Measurements from ENCODE around the gene CCDC142. TPM values are rescaled to one million over a fixed set of nuclear protein-coding genes. Genes with fewer than 3 reads are reported as not detected.

Gene CCDC142
- total and polyA plus RNA-seq, 2 of the 8 experiments (the other 6 are each of a cell fraction or from before 2014, with no cell fraction given): 6.0 to 10.7 TPM

GRCh38 chr2:74439803-74440377 lies 42.9 kb downstream of the CCDC142 start:
- no peak overlapping the region; the same call in 1 of the 2 replicates for H2BK15ac ChIP-seq (ENCODE audit: low read length)
- FAIRE-seq: no peak
- H3K18ac ChIP-seq (ENCODE audit: extremely low read depth, low read length): peak overlapping the region; percentile 68
- peak overlapping the region; percentile 80 for H4K5ac ChIP-seq (ENCODE audit: insufficient read length, low read depth, low read length)
- peaks cover 6 to 12% of the 10 kb centered on the region in 2 experiments for H4K20me1 ChIP-seq (replicated peaks in 1 of 2; ENCODE audit: control insufficient read depth in 1 of 2, insufficient read depth in 2 of 2, low read length in 2 of 2)
- WGBS, 2 experiments (ENCODE audit: extremely low coverage in 1 of 2, insufficient coverage in 1 of 2, insufficient read length in 1 of 2, insufficient replicate concordance in 2 of 2, low coverage in 1 of 2, low lambda C conversion rate in 2 of 2, missing lambda C conversion rate in 1 of 2): 51% methylated on average over 9 of the region's 14 CpGs; no CpG with 5 or more reads in 1 of the 2 experiments
- no peak overlapping the region for H3K23ac ChIP-seq (ENCODE audit: insufficient read length)
- no peak overlapping the region for H3K4ac ChIP-seq (replicated peaks; ENCODE audit: insufficient read length, low read depth, low read length)
- peak overlapping the region; percentile 1 to 77 (median 74); a peak in 6 of 7 replicates for H3K9ac ChIP-seq (replicated peaks in 1 of 4; ENCODE audit: extremely low read depth in 1 of 4, low read depth in 3 of 4, low read length in 3 of 4)
- no peaks in the 10 kb centered on the region for H3K9me3 ChIP-seq (ENCODE audit: insufficient read depth in 2 of 2, low read depth in 1 of 2, low read length in 1 of 2)
- H3K36me3 ChIP-seq (ENCODE audit: control insufficient read depth in 2 of 4, insufficient read depth in 4 of 4, low read length in 3 of 4): peaks cover 0 to 5% (median under 1%) of the 10 kb centered on the region in 4 experiments; a peak in 1 of 8 replicates
- H3K23me2 ChIP-seq (ENCODE audit: low read depth, low read length): peaks cover 6% of the 10 kb centered on the region; the same call in 1 of the 2 replicates
- peak overlapping the region; percentile 69 to 90 (median 80) for H3K4me3 ChIP-seq (ENCODE audit: extremely low read depth in 1 of 4, insufficient read depth in 2 of 4, low read depth in 3 of 4, low read length in 4 of 4)
- H3K14ac ChIP-seq (ENCODE audit: insufficient read length): no peak overlapping the region
- DNase-seq (ENCODE audit: low read depth in 1 of 2, low spot score in 2 of 2): no peak
- peak overlapping the region; percentile 62; the same call in 1 of the 2 replicates for H2BK12ac ChIP-seq (ENCODE audit: low read depth, low read length)
- peak overlapping the region; percentile 13 for H3K56ac ChIP-seq (replicated peaks; ENCODE audit: insufficient read length, low read depth, low read length)
- TF ChIP-seq POLR2AphosphoS5 (IDR thresholded peaks at IDR 0.05; ENCODE audit: low read depth, low read length) (no peak), SAP30 (IDR thresholded peaks at IDR 0.05; ENCODE audit: insufficient read depth, insufficient replicate concordance, low read length) (peak; percentile 77), POLR2A (IDR thresholded peaks at IDR 0.05; ENCODE audit: control extremely low read depth in 1 of 2, low read depth in 2 of 2, low read length in 2 of 2) (no peak)
- no peak overlapping the region for H4K91ac ChIP-seq (replicated peaks; ENCODE audit: insufficient read length, low read length)
- H2BK120ac ChIP-seq (replicated peaks; ENCODE audit: low read depth, low read length): no peak overlapping the region
- no peaks in the 10 kb centered on the region; a peak in 2 of 7 replicates for H3K27me3 ChIP-seq (replicated peaks in 1 of 4; ENCODE audit: control insufficient read depth in 3 of 4, extremely low read depth in 1 of 4, insufficient read depth in 3 of 4, low read length in 3 of 4)
- H3K4me1 ChIP-seq (replicated peaks in 1 of 4; ENCODE audit: control insufficient read depth in 3 of 4, insufficient read depth in 4 of 4, low read length in 3 of 4): peaks cover 4 to 24% (median 17%) of the 10 kb centered on the region in 4 experiments; a peak in 6 of 7 replicates
- peak overlapping the region; percentile 68 to 92 for H3K4me2 ChIP-seq (ENCODE audit: insufficient read depth in 1 of 2, low read depth in 2 of 2, low read length in 2 of 2)
- peaks cover 19% of the 10 kb centered on the region for H3K79me1 ChIP-seq (ENCODE audit: low read depth, low read length)
- H2AK5ac ChIP-seq (ENCODE audit: low read depth, low read length): no peak overlapping the region
- ChIA-PET CTCF (ENCODE audit: partially characterized antibody) (interaction anchor here (0.8 to 3.1 kb wide), 13 partner anchors 8 to 105 kb away, joined by 3 to 16 read pairs (median 4); partner anchors contain the start of genes CCDC142, TTC31 and WBP1), POLR2A (ENCODE audit: partially characterized antibody) (interaction anchor here (0.7 to 3.9 kb wide), 23 partner anchors 8 to 150 kb away, joined by 3 to 66 read pairs (median 5); partner anchors contain the start of genes AUP1, C2orf81, CCDC142 and HTRA2)
- no peak overlapping the region for H2AFZ ChIP-seq (ENCODE audit: low read length)
- peaks cover 4 to 42% of the 10 kb centered on the region in 2 experiments; a peak in 2 of 4 replicates for H3K79me2 ChIP-seq (ENCODE audit: control insufficient read depth in 1 of 2, insufficient read depth in 2 of 2, low read length in 2 of 2)
- H4K8ac ChIP-seq (ENCODE audit: extremely low read depth, insufficient read depth, low read length): peak overlapping the region; percentile 54; the same call in 1 of the 2 replicates
- H3K27ac ChIP-seq (ENCODE audit: low read depth, low read length): peak overlapping the region; percentile 87
- no peak overlapping the region for H2BK20ac ChIP-seq (ENCODE audit: low read length)
- H2BK5ac ChIP-seq (ENCODE audit: low read depth, low read length): no peak overlapping the region

Measured in H1 (cell line).